ENCODE data around the gene ARSH.

ARSH gene

GRCh38 chrX:3076416-3076991, 70.2 kb downstream of the ARSH start:
- Histone ChIP-seq H3K27me3 (ENCODE audit: insufficient read depth, poor library complexity, severe bottlenecking) (no peaks in the 10 kb centered on the region), H3K27ac (replicated peaks) (no peak overlapping the region), H3K4me3 (replicated peaks; ENCODE audit: insufficient read depth, low read length) (no peak overlapping the region)
- no peak for DNase-seq (ENCODE audit: low read depth in 1 of 2, low spot score in 1 of 2)
- TF ChIP-seq, protein P1, sequence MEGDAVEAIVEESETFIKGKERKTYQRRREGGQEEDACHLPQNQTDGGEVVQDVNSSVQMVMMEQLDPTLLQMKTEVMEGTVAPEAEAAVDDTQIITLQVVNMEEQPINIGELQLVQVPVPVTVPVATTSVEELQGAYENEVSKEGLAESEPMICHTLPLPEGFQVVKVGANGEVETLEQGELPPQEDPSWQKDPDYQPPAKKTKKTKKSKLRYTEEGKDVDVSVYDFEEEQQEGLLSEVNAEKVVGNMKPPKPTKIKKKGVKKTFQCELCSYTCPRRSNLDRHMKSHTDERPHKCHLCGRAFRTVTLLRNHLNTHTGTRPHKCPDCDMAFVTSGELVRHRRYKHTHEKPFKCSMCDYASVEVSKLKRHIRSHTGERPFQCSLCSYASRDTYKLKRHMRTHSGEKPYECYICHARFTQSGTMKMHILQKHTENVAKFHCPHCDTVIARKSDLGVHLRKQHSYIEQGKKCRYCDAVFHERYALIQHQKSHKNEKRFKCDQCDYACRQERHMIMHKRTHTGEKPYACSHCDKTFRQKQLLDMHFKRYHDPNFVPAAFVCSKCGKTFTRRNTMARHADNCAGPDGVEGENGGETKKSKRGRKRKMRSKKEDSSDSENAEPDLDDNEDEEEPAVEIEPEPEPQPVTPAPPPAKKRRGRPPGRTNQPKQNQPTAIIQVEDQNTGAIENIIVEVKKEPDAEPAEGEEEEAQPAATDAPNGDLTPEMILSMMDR (IDR thresholded peaks at IDR 0.05; ENCODE audit: insufficient read depth, low read length) = no peak
- TF ChIP-seq GABPA (IDR thresholded peaks at IDR 0.05; ENCODE audit: low read depth) (no peak), SPI1 (IDR thresholded peaks at IDR 0.05; ENCODE audit: borderline replicate concordance, low read depth) (no peak), POLR2AphosphoS5 (IDR thresholded peaks at IDR 0.05; ENCODE audit: low read depth) (no peak)
- TF ChIP-seq, protein P2, sequence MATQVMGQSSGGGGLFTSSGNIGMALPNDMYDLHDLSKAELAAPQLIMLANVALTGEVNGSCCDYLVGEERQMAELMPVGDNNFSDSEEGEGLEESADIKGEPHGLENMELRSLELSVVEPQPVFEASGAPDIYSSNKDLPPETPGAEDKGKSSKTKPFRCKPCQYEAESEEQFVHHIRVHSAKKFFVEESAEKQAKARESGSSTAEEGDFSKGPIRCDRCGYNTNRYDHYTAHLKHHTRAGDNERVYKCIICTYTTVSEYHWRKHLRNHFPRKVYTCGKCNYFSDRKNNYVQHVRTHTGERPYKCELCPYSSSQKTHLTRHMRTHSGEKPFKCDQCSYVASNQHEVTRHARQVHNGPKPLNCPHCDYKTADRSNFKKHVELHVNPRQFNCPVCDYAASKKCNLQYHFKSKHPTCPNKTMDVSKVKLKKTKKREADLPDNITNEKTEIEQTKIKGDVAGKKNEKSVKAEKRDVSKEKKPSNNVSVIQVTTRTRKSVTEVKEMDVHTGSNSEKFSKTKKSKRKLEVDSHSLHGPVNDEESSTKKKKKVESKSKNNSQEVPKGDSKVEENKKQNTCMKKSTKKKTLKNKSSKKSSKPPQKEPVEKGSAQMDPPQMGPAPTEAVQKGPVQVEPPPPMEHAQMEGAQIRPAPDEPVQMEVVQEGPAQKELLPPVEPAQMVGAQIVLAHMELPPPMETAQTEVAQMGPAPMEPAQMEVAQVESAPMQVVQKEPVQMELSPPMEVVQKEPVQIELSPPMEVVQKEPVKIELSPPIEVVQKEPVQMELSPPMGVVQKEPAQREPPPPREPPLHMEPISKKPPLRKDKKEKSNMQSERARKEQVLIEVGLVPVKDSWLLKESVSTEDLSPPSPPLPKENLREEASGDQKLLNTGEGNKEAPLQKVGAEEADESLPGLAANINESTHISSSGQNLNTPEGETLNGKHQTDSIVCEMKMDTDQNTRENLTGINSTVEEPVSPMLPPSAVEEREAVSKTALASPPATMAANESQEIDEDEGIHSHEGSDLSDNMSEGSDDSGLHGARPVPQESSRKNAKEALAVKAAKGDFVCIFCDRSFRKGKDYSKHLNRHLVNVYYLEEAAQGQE (IDR thresholded peaks at IDR 0.05; ENCODE audit: insufficient replicate concordance, low read depth) = no peak
